ENCODE results near the gene AHCY. TPM values are rescaled to one million over a fixed set of nuclear protein-coding genes. Genes with fewer than 3 reads are reported as not detected.

AHCY gene
- total and polyA plus RNA-seq, 2 of the 4 experiments (the other 2 are of a cell fraction) = 138 to 210 TPM

GRCh38 chr20:34293589-34293988 lies 9.6 kb downstream of the AHCY start:
- POLR2A ChIA-PET (ENCODE audit: unreplicated experiment) = no interaction called here
- dilution Hi-C loops (cut with HindIII; ENCODE audit: low sequenced_read_pairs, unreplicated experiment) = no loop called here

More at GRCh38 chr20:34293589-34293988, 9.6 kb downstream of the AHCY start:
- Histone ChIP-seq H3K9me1 (ENCODE audit: insufficient read depth, low read length) (0 out of 2 replicates have a peak, but pooled peaks cover 3% of the 10 kb centered on the region), H3K4me3 (ENCODE audit: insufficient read depth, low read depth, low read length) (no peak overlapping the region), H3K18ac (ENCODE audit: low read depth, low read length) (no peak overlapping the region), H2AK5ac (ENCODE audit: low read depth, low read length) (no peak overlapping the region), H3K79me1 (ENCODE audit: low read depth in 1 of 2, low read length in 2 of 2) (peaks cover 22 to 48% of the 10 kb centered on the region in 2 experiments), H3K9me3 (ENCODE audit: control insufficient read depth, insufficient read depth, low read length) (no peaks in the 10 kb centered on the region), H2BK20ac (ENCODE audit: low read depth, low read length) (no peak overlapping the region), H2BK120ac (ENCODE audit: low read depth, low read length) (no peak overlapping the region), H3K27me3 (ENCODE audit: control insufficient read depth, insufficient read depth, low read length) (no peaks in the 10 kb centered on the region), H4K20me1 (ENCODE audit: insufficient read depth, low read length) (peaks cover 36% of the 10 kb centered on the region; the same call in 1 of the 2 replicates), H2BK15ac (ENCODE audit: low read depth, low read length) (no peak overlapping the region), H2BK5ac (ENCODE audit: low read depth, low read length, poor library complexity, severe bottlenecking) (no peak overlapping the region), H3K4me1 (ENCODE audit: control insufficient read depth, insufficient read depth, low read length) (no peaks in the 10 kb centered on the region), H4K8ac (ENCODE audit: low read depth in 2 of 2, low read length in 2 of 2) (no peak overlapping the region), H4K5ac (ENCODE audit: low read depth, low read length) (no peak overlapping the region), H3K36me3 (ENCODE audit: control insufficient read depth, insufficient read depth, low read length) (peaks cover 51% of the 10 kb centered on the region), H3K23ac (ENCODE audit: low read depth, low read length) (no peak overlapping the region), H3K4ac (ENCODE audit: low read depth, low read length) (no peak overlapping the region), H3K14ac (replicated peaks; ENCODE audit: low read depth, low read length) (no peak overlapping the region), H3K56ac (ENCODE audit: extremely low read depth, insufficient read depth, low read length) (no peak overlapping the region), H3K27ac (ENCODE audit: insufficient read depth, low read length) (no peak overlapping the region), H4K91ac (ENCODE audit: insufficient read depth, low read depth, low read length) (no peak overlapping the region), H2AK9ac (replicated peaks; ENCODE audit: low read depth, low read length, poor library complexity) (no peak overlapping the region), H2AFZ (replicated peaks; ENCODE audit: low read length, poor library complexity) (no peak overlapping the region), H3K4me2 (ENCODE audit: low read depth, low read length) (no peak overlapping the region), H3K9ac (ENCODE audit: low read depth, low read length) (no peak overlapping the region)
- no peak for DNase-seq
- in situ Hi-C loops (cut with MboI; ENCODE audit: low sequenced_read_pairs) (no loop called here), intact Hi-C loops (cut with micrococcal nuclease) (no loop called here)
- no peak for ATAC-seq (ENCODE audit: low read depth)
- BruUV-seq (replicated peaks) = no TSS peak
- 78% methylated on average over 4 of the region's 7 CpGs; no CpG with 5 or more reads in 1 of the 2 experiments for WGBS, 2 experiments (ENCODE audit: extremely low coverage in 2 of 2, insufficient read length in 1 of 2)
- CTCF ChIA-PET = no interaction called here
- TF ChIP-seq RCOR1 (IDR thresholded peaks at IDR 0.05; ENCODE audit: insufficient replicate concordance, low read length) (no peak), USF2 (IDR thresholded peaks at IDR 0.05; ENCODE audit: low read depth, low read length) (no peak)

All from IMR-90 (cell line).